Measurements from ENCODE around the gene BRD2. TPM values are rescaled to one million over a fixed set of nuclear protein-coding genes. Genes with fewer than 3 reads are reported as not detected.

Gene BRD2
- total RNA-seq, 1 donor from 2014 or later = 140 TPM

DNA sequence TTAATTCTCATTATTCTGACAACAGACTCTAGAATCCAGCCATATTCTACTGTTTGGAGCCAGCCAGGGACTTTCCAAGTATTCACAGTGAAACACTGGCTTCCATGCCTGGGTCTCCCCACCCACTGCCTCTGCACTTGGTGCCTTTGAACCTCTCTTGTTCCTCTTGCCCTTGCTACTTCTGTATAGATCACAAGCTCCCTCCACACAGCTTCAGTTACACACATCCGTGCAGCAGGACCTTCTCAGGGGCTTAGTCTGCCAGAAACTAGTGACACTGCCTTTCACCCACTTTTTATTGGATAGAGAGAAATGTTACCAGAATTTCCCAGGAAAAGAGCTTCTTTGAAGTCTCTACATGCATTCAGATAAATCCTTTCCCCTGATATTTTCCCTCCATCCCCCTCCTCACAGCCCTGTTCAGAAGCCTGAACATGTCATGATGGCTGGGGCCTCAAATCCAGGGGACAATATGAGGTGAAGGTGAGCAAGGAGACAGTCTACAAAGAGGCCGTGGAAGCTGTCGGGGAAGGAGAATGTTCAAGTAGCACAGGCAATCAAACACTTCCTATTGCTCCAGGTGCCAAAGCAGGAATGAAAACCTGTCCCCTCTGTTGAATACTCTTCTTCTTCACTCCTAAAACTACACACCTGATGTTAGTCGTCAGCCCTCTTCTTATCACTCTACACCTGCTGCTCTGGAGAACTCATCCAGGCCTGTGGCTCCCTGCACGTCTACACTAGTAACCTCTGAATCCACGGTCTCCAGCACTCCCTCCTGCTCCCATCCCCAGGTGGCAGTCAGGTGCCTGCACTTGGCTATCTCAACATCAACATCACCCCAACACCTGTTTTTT lies 61.2 kb downstream of the BRD2 start:
- TF ChIP-seq, protein P1, sequence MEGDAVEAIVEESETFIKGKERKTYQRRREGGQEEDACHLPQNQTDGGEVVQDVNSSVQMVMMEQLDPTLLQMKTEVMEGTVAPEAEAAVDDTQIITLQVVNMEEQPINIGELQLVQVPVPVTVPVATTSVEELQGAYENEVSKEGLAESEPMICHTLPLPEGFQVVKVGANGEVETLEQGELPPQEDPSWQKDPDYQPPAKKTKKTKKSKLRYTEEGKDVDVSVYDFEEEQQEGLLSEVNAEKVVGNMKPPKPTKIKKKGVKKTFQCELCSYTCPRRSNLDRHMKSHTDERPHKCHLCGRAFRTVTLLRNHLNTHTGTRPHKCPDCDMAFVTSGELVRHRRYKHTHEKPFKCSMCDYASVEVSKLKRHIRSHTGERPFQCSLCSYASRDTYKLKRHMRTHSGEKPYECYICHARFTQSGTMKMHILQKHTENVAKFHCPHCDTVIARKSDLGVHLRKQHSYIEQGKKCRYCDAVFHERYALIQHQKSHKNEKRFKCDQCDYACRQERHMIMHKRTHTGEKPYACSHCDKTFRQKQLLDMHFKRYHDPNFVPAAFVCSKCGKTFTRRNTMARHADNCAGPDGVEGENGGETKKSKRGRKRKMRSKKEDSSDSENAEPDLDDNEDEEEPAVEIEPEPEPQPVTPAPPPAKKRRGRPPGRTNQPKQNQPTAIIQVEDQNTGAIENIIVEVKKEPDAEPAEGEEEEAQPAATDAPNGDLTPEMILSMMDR (conservative IDR thresholded peaks at IDR 0.05; ENCODE audit: low read depth, low read length) = no peak
- no peak overlapping the region for H3K4me3 ChIP-seq (ENCODE audit: low read depth, low read length)
- DNase-seq (ENCODE audit: low read depth) = no peak

DNA sequence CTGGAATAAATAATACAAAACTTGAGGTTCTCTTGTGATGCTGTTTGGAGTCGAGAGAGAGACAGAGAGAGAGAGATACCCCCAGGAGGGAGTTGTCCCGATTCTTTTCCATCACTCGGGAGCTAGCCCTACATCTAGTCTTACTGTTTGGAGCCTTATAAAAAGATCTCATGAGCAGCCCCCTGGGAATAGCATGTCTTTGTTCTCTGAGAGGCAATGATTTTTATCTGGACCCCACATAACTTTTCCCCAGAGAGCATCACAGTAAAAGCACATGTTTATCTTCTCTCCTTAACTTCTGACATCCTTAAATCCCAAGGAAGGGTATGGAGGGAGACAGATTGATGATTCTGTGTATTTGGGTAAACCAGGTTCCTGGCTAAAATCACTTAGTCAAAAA lies 61.9 kb downstream of the BRD2 start:
- H3K4me3 ChIP-seq (ENCODE audit: low read depth, low read length) = no peak overlapping the region
- DNase-seq (ENCODE audit: low read depth) = no peak
- TF ChIP-seq, protein P1 (conservative IDR thresholded peaks at IDR 0.05; ENCODE audit: low read depth, low read length) = no peak

Other genes starting within 250 kb of the BRD2 start
- not detected in 2 replicates for gene HLA-DQA2, start 227.2 kb upstream of the BRD2 start, total RNA-seq
- gene HLA-DQB2, start 205.1 kb upstream of the BRD2 start, total RNA-seq = not detected in 2 replicates
- 0.58 TPM in 1 of 2 replicates, not detected in the other for gene HLA-DOB, start 151.6 kb upstream of the BRD2 start, total RNA-seq
- gene TAP2, start 129.9 kb upstream of the BRD2 start, total RNA-seq = 23.6 and 29.4 TPM in 2 replicates
- gene PSMB8, start 124.5 kb upstream of the BRD2 start, total RNA-seq = 75.1 and 84.4 TPM in 2 replicates
- 50.7 and 54.5 TPM in 2 replicates for gene TAP1, start 114.9 kb upstream of the BRD2 start, total RNA-seq
- gene PSMB9, start 114.4 kb upstream of the BRD2 start, total RNA-seq = 20.5 and 24.3 TPM in 2 replicates
- gene HLA-DMB, start 27.6 kb upstream of the BRD2 start, total RNA-seq = 3.5 and 4.2 TPM in 2 replicates
- gene HLA-DMA, start 15.5 kb upstream of the BRD2 start, total RNA-seq = 0.65 and 2.0 TPM in 2 replicates
- 1.6 TPM in 1 of 2 replicates, not detected in the other for gene HLA-DOA, start 41.0 kb downstream of the BRD2 start, total RNA-seq
- 6.8 and 7.1 TPM in 2 replicates for gene HLA-DPA1, start 105.1 kb downstream of the BRD2 start, total RNA-seq
- 49.4 and 52.3 TPM in 2 replicates for gene HLA-DPB1, start 107.4 kb downstream of the BRD2 start, total RNA-seq
- 0.06 and 0.07 TPM in 2 replicates for gene COL11A2, start 223.9 kb downstream of the BRD2 start, total RNA-seq
- 15.0 and 15.1 TPM in 2 replicates for gene RXRB, start 232.1 kb downstream of the BRD2 start, total RNA-seq
- gene SLC39A7, start 232.3 kb downstream of the BRD2 start, total RNA-seq = 70.8 and 97.8 TPM in 2 replicates
- 16.3 and 16.9 TPM in 2 replicates for gene HSD17B8, start 236.1 kb downstream of the BRD2 start, total RNA-seq
- gene RING1, start 239.9 kb downstream of the BRD2 start, total RNA-seq = 11.3 and 17.2 TPM in 2 replicates